Adipocyte (in vitro differentiated cells): ENCODE measurements around the gene MCEE.
"Not testable (repeated sequence)": the region's sequence is repeated elsewhere in the genome, so short reads cannot be mapped to it uniquely, and the experiment has no call there.

ENCODE experiments used
- DNase-seq: peaks from one replicate; pipeline ENCODE4 v3.0.0-alpha.2; 2015; ENCODE audit warnings: low read depth
- H3K27me3 ChIP-seq: replicated peaks from 2 replicates; pipeline ENCODE4 v1.7.0; 2013; ENCODE audit warnings: mild to moderate bottlenecking, low read length, moderate library complexity; ENCODE audit not compliant: control insufficient read depth, insufficient read depth
- H3K36me3 ChIP-seq: 2 replicates; pipeline ENCODE4 v1.7.0; 2013; ENCODE audit warnings: low read length, mild to moderate bottlenecking, moderate library complexity; ENCODE audit not compliant: control insufficient read depth, insufficient read depth, severe bottlenecking
- H3K4me1 ChIP-seq: 2 replicates; pipeline ENCODE4 v1.7.0; 2013; ENCODE audit warnings: mild to moderate bottlenecking, low read length, moderate library complexity; ENCODE audit not compliant: control insufficient read depth, insufficient read depth
- H3K4me3 ChIP-seq: 2 replicates; pipeline ENCODE4 v1.7.0; 2013; ENCODE audit warnings: mild to moderate bottlenecking, low read length, moderate library complexity
- H3K9ac ChIP-seq: 2 replicates; pipeline ENCODE4 v1.7.0; 2013; ENCODE audit warnings: mild to moderate bottlenecking, low read length, moderate library complexity
- H3K9me3 ChIP-seq: 2 replicates; pipeline ENCODE4 v1.7.0; 2013; ENCODE audit warnings: mild to moderate bottlenecking, low read length, moderate library complexity; ENCODE audit not compliant: control insufficient read depth

The MCEE gene

GRCh38 chr2:71151620-71152019, 21.6 kb upstream of the MCEE start:
- DNase-seq: no peak
- H3K4me3 ChIP-seq: no peak overlapping the region
- H3K27me3 ChIP-seq: peaks cover 23% of the 10 kb centered on the region
- H3K36me3 ChIP-seq: peaks cover 39% of the 10 kb centered on the region
- H3K9me3 ChIP-seq: no peaks in the 10 kb centered on the region
- H3K4me1 ChIP-seq: no peaks in the 10 kb centered on the region
- H3K9ac ChIP-seq: no peak overlapping the region

- Histone ChIP-seq H3K4me3 (no peak overlapping the region), H3K36me3 (peaks cover 51% of the 10 kb centered on the region), H3K27me3 (peaks cover 16% of the 10 kb centered on the region), H3K9ac (no peak overlapping the region), H3K9me3 (no peaks in the 10 kb centered on the region), H3K4me1 (no peaks in the 10 kb centered on the region)
- DNase-seq: no peak
Measured at GRCh38 chr2:71150082-71150816, 20.2 kb upstream of the MCEE start.

- no peak for DNase-seq
- peaks cover 67% of the 10 kb centered on the region for H3K36me3 ChIP-seq
- H3K4me1 ChIP-seq: no peaks in the 10 kb centered on the region
- H3K27me3 ChIP-seq: no peaks in the 10 kb centered on the region
- no peak overlapping the region for H3K9ac ChIP-seq
- no peaks in the 10 kb centered on the region for H3K9me3 ChIP-seq
- H3K4me3 ChIP-seq: no peak overlapping the region
Measured at GRCh38 chr2:71148506-71149063, 18.6 kb upstream of the MCEE start.

- DNase-seq: no peak
- Histone ChIP-seq H3K27me3 (no peaks in the 10 kb centered on the region), H3K4me3 (no peak overlapping the region), H3K9ac (no peak overlapping the region), H3K4me1 (no peaks in the 10 kb centered on the region), H3K9me3 (no peaks in the 10 kb centered on the region), H3K36me3 (peaks cover 94% of the 10 kb centered on the region)
Measured at GRCh38 chr2:71143782-71144181, 13.8 kb upstream of the MCEE start.

- H3K4me1 ChIP-seq: peaks cover 16% of the 10 kb centered on the region
- DNase-seq: no peak
- H3K4me3 ChIP-seq: no peak overlapping the region
- H3K9ac ChIP-seq: no peak overlapping the region
- no peaks in the 10 kb centered on the region for H3K9me3 ChIP-seq
- no peaks in the 10 kb centered on the region for H3K27me3 ChIP-seq
- H3K36me3 ChIP-seq: peaks cover 80% of the 10 kb centered on the region
Measured at GRCh38 chr2:71136174-71136573, 6.1 kb upstream of the MCEE start.

DNA sequence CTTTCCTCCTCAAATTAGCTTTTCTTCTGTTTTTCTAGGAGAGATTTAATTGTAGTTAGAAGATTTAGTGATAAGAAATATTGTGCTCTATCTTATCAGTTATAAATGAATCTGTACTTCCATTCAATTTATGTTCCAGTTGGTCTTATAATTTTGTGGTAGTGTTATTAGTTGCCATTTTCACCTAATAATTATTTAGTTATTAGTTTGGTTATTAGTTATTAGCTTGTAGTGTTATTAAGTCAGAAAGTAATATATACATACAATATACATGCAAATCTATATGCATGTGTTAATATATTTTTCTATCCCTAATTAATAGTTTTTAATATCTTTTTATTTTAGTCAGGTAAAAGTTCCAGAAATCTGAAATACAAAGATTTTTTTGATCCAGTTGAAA, 3.6 kb upstream of the MCEE start:
- H3K27me3 ChIP-seq: no peaks in the 10 kb centered on the region
- no peak for DNase-seq
- H3K36me3 ChIP-seq: peaks cover 56% of the 10 kb centered on the region
- H3K4me3 ChIP-seq: no peak overlapping the region
- peaks cover 21% of the 10 kb centered on the region for H3K4me1 ChIP-seq
- no peak overlapping the region for H3K9ac ChIP-seq
- no peaks in the 10 kb centered on the region for H3K9me3 ChIP-seq

DNA sequence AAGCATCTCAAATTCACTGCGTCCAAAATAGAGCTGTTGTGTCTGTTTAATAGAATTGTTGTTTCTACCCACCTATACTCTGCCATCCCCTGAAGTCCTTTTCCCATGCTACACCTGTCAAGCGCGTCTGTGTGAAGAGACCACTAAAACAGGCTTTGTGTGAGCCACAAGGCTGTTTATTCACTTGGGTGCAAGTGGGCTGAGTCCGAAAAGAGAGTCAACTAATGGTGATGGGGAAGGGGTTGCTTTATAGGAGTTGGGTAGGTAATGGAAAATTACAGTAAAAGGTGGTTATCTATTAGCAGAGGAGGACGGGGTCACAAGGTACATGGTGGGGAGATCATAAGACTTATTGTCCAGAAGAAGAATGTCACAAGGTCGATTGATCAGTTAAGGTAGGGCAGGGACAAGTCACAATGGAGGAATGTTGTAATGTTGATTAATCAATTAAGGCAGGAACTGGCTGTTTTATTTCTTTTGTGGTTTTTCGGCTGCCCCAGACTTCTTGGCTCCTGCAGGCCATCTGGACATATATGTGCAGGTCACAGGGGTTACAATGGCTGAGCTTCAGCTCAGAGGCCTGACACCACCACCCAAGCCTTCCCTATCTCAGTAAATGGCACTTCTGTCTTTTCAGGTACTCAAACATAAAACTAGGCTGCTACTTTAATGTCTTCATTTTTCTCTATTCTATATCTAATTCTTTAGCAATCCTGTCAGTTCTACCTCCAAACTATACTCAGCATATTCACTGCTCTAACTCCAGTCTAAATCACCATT, 1.5 kb upstream of the MCEE start:
- H3K36me3 ChIP-seq: peaks cover 36% of the 10 kb centered on the region
- H3K4me1 ChIP-seq: peaks cover 31% of the 10 kb centered on the region
- not testable (repeated sequence) for DNase-seq, H3K27me3 ChIP-seq, H3K9me3 ChIP-seq
- H3K9ac ChIP-seq: peak overlapping the region; percentile 95
- H3K4me3 ChIP-seq: peak overlapping the region; percentile 87

- peaks cover 29% of the 10 kb centered on the region for H3K36me3 ChIP-seq
- H3K9ac ChIP-seq: peak overlapping the region; percentile 95
- peak; percentile 48 for DNase-seq
- H3K4me1 ChIP-seq: peaks cover 31% of the 10 kb centered on the region
- peak overlapping the region; percentile 87 for H3K4me3 ChIP-seq
- H3K27me3 ChIP-seq: no peaks in the 10 kb centered on the region
- H3K9me3 ChIP-seq: no peaks in the 10 kb centered on the region
Measured at GRCh38 chr2:71130905-71131244, 846 bp upstream of the MCEE start.

DNA sequence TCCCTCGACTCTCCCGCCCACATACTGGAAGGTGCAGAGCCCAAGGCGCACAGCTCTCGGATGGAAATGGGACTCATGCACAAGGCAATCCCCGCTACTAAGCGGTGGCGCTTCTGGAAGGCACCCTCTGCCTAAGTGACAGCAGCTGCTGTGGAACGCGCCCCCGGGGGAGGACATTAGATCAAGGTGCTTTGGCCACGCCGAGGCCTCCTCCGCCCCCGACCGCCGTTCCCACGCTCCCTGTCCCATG, 202 bp downstream of the MCEE start:
- DNase-seq: no peak
- peaks cover 31% of the 10 kb centered on the region for H3K4me1 ChIP-seq

DNA sequence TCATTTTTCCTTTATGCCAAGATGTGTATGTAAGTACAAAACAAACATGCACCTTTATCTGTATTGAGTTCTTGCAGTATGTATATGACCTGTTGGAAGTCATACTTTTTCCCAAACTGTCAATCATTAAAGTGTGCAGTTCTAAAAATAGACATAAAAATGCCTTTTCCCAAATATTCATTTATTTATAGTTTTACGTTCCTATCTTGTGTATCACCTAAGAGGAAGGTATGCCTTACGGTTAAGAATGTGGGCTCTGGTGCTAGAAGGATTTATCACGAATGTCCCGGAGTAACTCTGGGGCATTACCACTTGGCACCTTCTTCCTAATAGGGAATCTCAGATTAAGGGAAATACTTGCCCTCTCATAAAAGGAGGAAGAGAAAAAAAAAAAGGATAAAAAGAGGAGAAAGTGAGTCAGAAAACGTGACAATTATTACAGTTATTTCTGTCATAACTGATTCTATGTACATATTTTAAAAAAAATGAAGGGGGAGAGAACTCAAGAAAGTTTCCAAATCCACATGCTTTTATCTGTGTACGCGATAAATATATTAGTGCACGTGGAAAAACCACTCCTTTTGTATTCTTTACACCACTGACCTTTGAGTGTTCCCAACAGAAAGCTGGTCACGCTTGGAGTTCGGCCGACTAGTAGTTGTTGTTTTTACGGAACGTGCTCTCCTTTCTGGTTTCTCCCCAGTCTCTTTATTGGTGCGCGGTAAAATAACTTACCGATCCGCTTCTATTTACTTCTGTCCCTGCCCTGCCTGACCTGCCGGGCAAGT, 721 bp downstream of the MCEE start:
- Histone ChIP-seq H3K9ac (peak overlapping the region; percentile 95), H3K9me3 (no peaks in the 10 kb centered on the region), H3K36me3 (peaks cover 15% of the 10 kb centered on the region), H3K4me3 (peak overlapping the region; percentile 87), H3K4me1 (peaks cover 31% of the 10 kb centered on the region), H3K27me3 (no peaks in the 10 kb centered on the region)
- peak; percentile 42 for DNase-seq

More for the DNA sequence above, 202 bp downstream of the MCEE start:
- no peaks in the 10 kb centered on the region for H3K9me3 ChIP-seq
- H3K4me3 ChIP-seq: peak overlapping the region; percentile 87
- no peaks in the 10 kb centered on the region for H3K27me3 ChIP-seq
- peak overlapping the region; percentile 95 for H3K9ac ChIP-seq
- peaks cover 20% of the 10 kb centered on the region for H3K36me3 ChIP-seq

DNA sequence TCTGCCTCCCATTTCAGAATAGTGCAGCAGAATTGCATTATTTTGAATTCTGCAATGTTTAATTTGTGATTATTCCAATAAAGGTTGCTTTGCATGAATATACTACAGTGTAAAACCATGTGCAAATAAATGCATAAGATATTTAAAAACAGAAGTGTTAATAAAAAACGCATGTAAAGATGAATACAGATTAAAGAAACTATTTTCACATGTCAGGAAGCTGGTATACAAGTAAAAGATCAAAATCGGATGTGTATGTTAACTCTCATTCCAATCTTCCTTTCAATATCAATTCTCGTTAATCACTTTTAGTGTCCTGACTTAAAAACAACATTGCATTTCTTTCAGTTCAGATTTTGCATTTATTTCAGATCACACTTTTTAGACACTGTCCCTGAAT, 3.1 kb downstream of the MCEE start:
- no peaks in the 10 kb centered on the region for H3K9me3 ChIP-seq
- no peak overlapping the region for H3K9ac ChIP-seq
- DNase-seq: no peak
- H3K27me3 ChIP-seq: no peaks in the 10 kb centered on the region
- H3K4me1 ChIP-seq: peaks cover 23% of the 10 kb centered on the region
- H3K4me3 ChIP-seq: no peak overlapping the region
- peaks cover 16% of the 10 kb centered on the region for H3K36me3 ChIP-seq
